ENCODE results near the gene COG1. TPM values are rescaled to one million over a fixed set of nuclear protein-coding genes. Genes with fewer than 3 reads are reported as not detected.

Gene COG1
- total and polyA plus RNA-seq, 8 donors = 30.7 to 54.3 (median 45.6) TPM

- H3K9me3 ChIP-seq = no peaks in the 10 kb centered on the region
- H3K4me1 ChIP-seq = peaks cover 0 to 42% of the 10 kb centered on the region in 2 donors
- DNase-seq = no peak
- intact Hi-C loops (cut with DNase I) = no loop called here
- no peak for ATAC-seq
- no peak for TF ChIP-seq CTCF (IDR thresholded peaks at IDR 0.05)
- no peak overlapping the region for H3K27ac ChIP-seq
- H3K36me3 ChIP-seq = peaks cover 0 to 24% of the 10 kb centered on the region in 2 donors
- H3K4me3 ChIP-seq = no peak overlapping the region
- H3K27me3 ChIP-seq = no peaks in the 10 kb centered on the region
Observed at GRCh38 chr17:73224237-73224636, 31.4 kb downstream of the COG1 start.

GRCh38 chr17:73224663-73225305, 31.9 kb downstream of the COG1 start:
- DNase-seq (no peak), ATAC-seq (no peak)
- intact Hi-C loops (cut with DNase I) = no loop called here
- Histone ChIP-seq H3K27ac (no peak overlapping the region), H3K27me3 (no peaks in the 10 kb centered on the region), H3K36me3 (peaks cover 0 to 24% of the 10 kb centered on the region in 2 donors), H3K4me1 (peaks cover 0 to 47% of the 10 kb centered on the region in 2 donors), H3K4me3 (no peak overlapping the region), H3K9me3 (no peaks in the 10 kb centered on the region)
- no peak for TF ChIP-seq CTCF (IDR thresholded peaks at IDR 0.05)

GRCh38 chr17:73226556-73227172, 33.8 kb downstream of the COG1 start:
- Histone ChIP-seq H3K4me1 (peaks cover 0 to 64% of the 10 kb centered on the region in 2 donors), H3K27ac (no peak overlapping the region), H3K27me3 (no peaks in the 10 kb centered on the region), H3K9me3 (no peaks in the 10 kb centered on the region), H3K4me3 (no peak overlapping the region), H3K36me3 (peaks cover 0 to 9% of the 10 kb centered on the region in 2 donors)
- intact Hi-C loops (cut with DNase I) = no loop called here
- no peak for DNase-seq
- no peak for TF ChIP-seq CTCF (IDR thresholded peaks at IDR 0.05)
- no peak for ATAC-seq

- Histone ChIP-seq H3K9me3 (no peaks in the 10 kb centered on the region), H3K27ac (no peak overlapping the region), H3K4me1 (peaks cover 0 to 64% of the 10 kb centered on the region in 2 donors), H3K27me3 (no peaks in the 10 kb centered on the region), H3K4me3 (no peak overlapping the region), H3K36me3 (peaks cover 0 to 6% of the 10 kb centered on the region in 2 donors)
- intact Hi-C loops (cut with DNase I) = no loop called here
- DNase-seq (no peak), ATAC-seq (no peak)
- no peak for TF ChIP-seq CTCF (IDR thresholded peaks at IDR 0.05)
Observed at GRCh38 chr17:73227379-73227778, 34.5 kb downstream of the COG1 start.

GRCh38 chr17:73227944-73228343, 35.1 kb downstream of the COG1 start:
- no peak overlapping the region for H3K27ac ChIP-seq
- H3K4me3 ChIP-seq = no peak overlapping the region
- H3K27me3 ChIP-seq = no peaks in the 10 kb centered on the region
- no peak for TF ChIP-seq CTCF (IDR thresholded peaks at IDR 0.05)
- no peak for ATAC-seq
- no peaks in the 10 kb centered on the region for H3K9me3 ChIP-seq
- no peak for DNase-seq
- intact Hi-C loops (cut with DNase I) = no loop called here
- H3K36me3 ChIP-seq = peaks cover 0 to under 1% of the 10 kb centered on the region in 2 donors
- peaks cover 0 to 64% of the 10 kb centered on the region in 2 donors for H3K4me1 ChIP-seq

Measured in left lung (tissue), 10 donors.